Testis (tissue), 3 donors: ENCODE data around the gene PKNOX2. TPM values are rescaled to one million over a fixed set of nuclear protein-coding genes. Genes with fewer than 3 reads are reported as not detected.
A peak's percentile ranks its signal among the peaks of the same experiment; 100 is the strongest.

Experiments
- DNase-seq: peaks from one replicate; pipeline ENCODE4 v3.0.0-alpha.2; 2019
- H3K27ac ChIP-seq, 2 donors: fragments of 200-600 bp; sonication (generic); one replicate each; pipeline ENCODE4 v1.5.1; 2019
- H3K27me3 ChIP-seq: fragments of 200-600 bp; sonication (generic); one replicate; pipeline ENCODE4 v1.5.1; 2019
- H3K36me3 ChIP-seq: fragments of 200-600 bp; sonication (generic); one replicate; pipeline ENCODE4 v1.5.1; 2017; ENCODE audit warnings: low read depth; ENCODE audit errors: missing control alignments
- H3K4me1 ChIP-seq: fragments of 200-600 bp; sonication (generic); one replicate; pipeline ENCODE4 v1.5.1; 2019
- H3K4me3 ChIP-seq, 2 donors: fragments of 200-600 bp; sonication (generic); one replicate each; pipeline ENCODE4 v1.5.1; 2017 to 2019
- H3K9me3 ChIP-seq: fragments of 200-600 bp; sonication (generic); one replicate; pipeline ENCODE4 v1.5.1; 2017
- POLR2A ChIP-seq: fragments of 450-650 bp; IDR thresholded peaks from one replicate; pipeline ENCODE4 v1.6.1; 2017; ENCODE audit warnings: antibody characterized with exemption, mild to moderate bottlenecking, moderate library complexity
- WGBS, 2 donors: methylation state at CpG; one replicate each; pipeline ENCODE4 v1.1.5; 2018; 5-methylcytosine and 5-hydroxymethylcytosine counted together
- intact Hi-C: fragments of 100-400 bp; cut with DNase I; formaldehyde crosslinking; loops from one replicate; pipeline ENCODE4 v1.15.1; 2023; ENCODE audit warnings: low total_unique reads
- polyA plus RNA-seq: library from polyadenylated mRNA; stranded (reverse); fragments of 350-450 nt; fragmentation: Illumina TruSeq; extraction: RNeasy Lipid Tissue Mini Kit (QIAGEN cat#74804); gene quantifications from one replicate; pipeline ENCODE4 v1.2.3, GENCODE V29; 2014; ENCODE audit warnings: low read depth, low replicate concordance; ENCODE audit not compliant: insufficient read depth
- total RNA-seq, 2 donors: library from RNA; depleted of rRNA; stranded (reverse); fragments of >200 nt; gene quantifications; one replicate each; pipeline ENCODE4 v1.2.3, GENCODE V29; 2016
- TF ChIP-seq, protein P1 (sequence below), 3 experiments: fragments of 450-650 bp in 2 of 3; fragments of 200-600 bp in 1 of 3; sonication (generic) in 1 of 3; IDR thresholded peaks; one replicate each; pipeline ENCODE4 v1.5.1; 2016 to 2019; ENCODE audit warnings: antibody characterized with exemption in 3 of 3, mild to moderate bottlenecking in 2 of 3, moderate library complexity in 1 of 3

Gene PKNOX2
- total and polyA plus RNA-seq, 3 donors from 2014 or later: 5.5 to 10.4 (median 7.3) TPM

DNA sequence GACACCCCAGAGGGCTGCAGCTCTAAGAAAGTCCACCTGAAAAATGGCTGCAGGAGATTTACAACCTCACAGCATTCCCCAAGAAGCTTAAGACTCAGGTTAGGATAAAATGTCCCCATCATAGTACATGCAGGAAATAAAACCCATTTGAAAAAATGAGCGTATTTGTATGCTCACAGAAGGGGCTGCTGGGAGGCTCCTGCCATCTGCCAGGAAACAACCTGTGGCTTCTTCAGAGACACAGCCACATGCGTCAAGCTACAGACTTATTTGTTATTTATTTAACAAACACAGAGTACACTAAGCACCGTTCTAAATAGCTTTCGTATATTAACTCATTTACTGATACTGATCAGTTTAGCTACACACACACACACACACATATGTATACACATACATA lies 258.1 kb downstream of the PKNOX2 start:
- no peak overlapping the region for H3K4me3 ChIP-seq
- no peaks in the 10 kb centered on the region for H3K9me3 ChIP-seq
- intact Hi-C loops: no loop called here
- WGBS, 2 donors: 89 to 93% methylated on average over 4 of the region's 4 CpGs
- H3K27me3 ChIP-seq: no peaks in the 10 kb centered on the region
- no peak for DNase-seq
- H3K27ac ChIP-seq: no peak overlapping the region
- no peaks in the 10 kb centered on the region for H3K4me1 ChIP-seq
- no peaks in the 10 kb centered on the region for H3K36me3 ChIP-seq
- TF ChIP-seq, protein P1, sequence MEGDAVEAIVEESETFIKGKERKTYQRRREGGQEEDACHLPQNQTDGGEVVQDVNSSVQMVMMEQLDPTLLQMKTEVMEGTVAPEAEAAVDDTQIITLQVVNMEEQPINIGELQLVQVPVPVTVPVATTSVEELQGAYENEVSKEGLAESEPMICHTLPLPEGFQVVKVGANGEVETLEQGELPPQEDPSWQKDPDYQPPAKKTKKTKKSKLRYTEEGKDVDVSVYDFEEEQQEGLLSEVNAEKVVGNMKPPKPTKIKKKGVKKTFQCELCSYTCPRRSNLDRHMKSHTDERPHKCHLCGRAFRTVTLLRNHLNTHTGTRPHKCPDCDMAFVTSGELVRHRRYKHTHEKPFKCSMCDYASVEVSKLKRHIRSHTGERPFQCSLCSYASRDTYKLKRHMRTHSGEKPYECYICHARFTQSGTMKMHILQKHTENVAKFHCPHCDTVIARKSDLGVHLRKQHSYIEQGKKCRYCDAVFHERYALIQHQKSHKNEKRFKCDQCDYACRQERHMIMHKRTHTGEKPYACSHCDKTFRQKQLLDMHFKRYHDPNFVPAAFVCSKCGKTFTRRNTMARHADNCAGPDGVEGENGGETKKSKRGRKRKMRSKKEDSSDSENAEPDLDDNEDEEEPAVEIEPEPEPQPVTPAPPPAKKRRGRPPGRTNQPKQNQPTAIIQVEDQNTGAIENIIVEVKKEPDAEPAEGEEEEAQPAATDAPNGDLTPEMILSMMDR (IDR thresholded peaks at IDR 0.05): no peak
- TF ChIP-seq POLR2A: no peak

DNA sequence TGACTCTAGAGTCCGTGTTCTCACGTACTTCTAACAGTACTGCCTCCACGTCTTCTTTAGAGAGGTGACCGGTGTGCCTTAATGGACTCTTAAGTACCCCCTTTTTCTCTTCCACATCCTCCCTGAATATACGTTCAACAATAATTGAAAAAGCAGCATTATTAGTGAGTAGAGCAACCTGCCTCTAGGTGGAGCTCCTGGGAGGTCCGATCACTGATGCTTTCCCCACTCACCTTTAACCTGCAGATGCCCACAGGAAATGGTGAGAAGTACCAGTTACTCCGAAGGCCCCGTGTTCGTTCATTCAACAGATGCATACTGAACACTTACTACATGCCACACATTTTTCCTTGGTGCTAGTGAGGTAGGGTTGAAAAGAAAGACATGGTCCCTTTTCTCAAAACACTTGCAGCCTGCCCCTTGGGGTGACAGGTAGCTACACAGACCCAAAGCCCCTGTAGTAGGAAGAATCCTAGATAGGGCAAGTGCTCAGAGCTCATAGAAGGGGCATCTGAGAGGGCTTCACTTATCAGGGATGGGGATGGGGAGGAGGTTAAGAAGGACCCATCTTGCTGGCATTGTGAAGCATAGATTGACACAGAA lies 258.8 kb downstream of the PKNOX2 start:
- no peak for DNase-seq

DNA sequence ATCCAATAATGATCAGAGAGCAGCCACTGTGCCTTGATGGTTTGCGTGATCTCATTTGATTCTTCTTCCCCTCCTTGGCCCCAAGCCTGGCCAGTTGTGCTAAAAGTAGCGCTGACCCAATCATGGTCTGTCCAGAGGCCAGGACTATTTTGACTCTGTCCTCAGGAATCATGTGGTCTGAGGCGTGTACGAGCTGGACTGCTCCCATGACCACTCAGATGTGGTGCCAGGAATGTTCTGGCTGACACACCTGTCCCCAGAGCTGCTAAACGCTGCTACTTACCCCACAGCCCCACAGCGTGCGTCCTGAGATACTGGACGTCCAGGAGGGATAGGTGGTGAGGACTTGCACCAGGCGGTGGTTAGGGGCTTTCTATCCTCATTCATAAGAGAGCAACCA lies 261.1 kb downstream of the PKNOX2 start:
- intact Hi-C loops: no loop called here
- 63 to 72% methylated on average over 3 to 7 of the region's 9 CpGs for WGBS, 2 donors

More for the DNA sequence above, 258.8 kb downstream of the PKNOX2 start:
- intact Hi-C loops: no loop called here
- 71 to 80% methylated on average over 9 of the region's 9 CpGs for WGBS, 2 donors
- no peaks in the 10 kb centered on the region for H3K9me3 ChIP-seq
- H3K36me3 ChIP-seq: no peaks in the 10 kb centered on the region
- H3K4me1 ChIP-seq: no peaks in the 10 kb centered on the region
- no peak for TF ChIP-seq POLR2A
- TF ChIP-seq, protein P1 (IDR thresholded peaks at IDR 0.05): no peak
- H3K4me3 ChIP-seq: no peak overlapping the region
- no peaks in the 10 kb centered on the region for H3K27me3 ChIP-seq
- no peak overlapping the region for H3K27ac ChIP-seq

DNA sequence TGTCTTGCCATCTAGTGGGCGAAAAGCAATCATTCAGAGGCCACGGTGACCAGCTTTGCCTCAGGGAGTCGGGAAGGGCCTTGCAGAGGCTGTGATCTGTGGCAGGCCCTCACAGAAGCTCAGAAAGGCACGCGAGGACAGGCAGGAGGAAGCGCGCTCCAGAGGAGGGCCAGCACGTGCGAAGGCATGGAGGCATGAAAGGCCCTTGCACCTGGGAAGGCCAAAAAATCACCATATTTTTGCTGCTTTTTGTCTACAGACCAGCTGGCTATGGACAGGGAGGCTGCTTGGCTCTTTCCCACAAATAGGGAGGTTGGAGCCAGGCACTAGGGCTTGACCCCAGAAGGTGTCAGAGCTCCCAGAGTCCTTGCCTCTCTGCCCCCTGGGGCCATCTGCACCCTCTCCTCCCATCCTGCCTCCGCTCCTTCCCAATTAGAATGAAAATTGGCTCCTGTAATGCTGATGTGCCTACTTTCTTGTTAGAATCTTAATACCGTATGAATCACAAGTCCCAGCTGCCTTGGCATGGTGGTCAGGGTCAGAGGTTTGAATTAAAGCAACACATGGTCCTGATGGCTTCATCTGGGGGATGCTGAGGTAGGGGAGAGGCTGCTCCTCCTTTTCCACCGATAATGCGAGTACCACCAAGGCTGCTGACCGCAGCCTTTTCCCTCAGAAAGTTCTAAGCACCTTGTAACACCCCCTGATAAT lies 262.4 kb downstream of the PKNOX2 start:
- no peak overlapping the region for H3K27ac ChIP-seq
- H3K4me1 ChIP-seq: no peaks in the 10 kb centered on the region
- TF ChIP-seq, protein P1 (IDR thresholded peaks at IDR 0.05): no peak
- TF ChIP-seq POLR2A: no peak
- no peaks in the 10 kb centered on the region for H3K27me3 ChIP-seq
- WGBS, 2 donors: 89 to 91% methylated on average over 14 of the region's 14 CpGs
- intact Hi-C loops: no loop called here
- H3K36me3 ChIP-seq: no peaks in the 10 kb centered on the region
- H3K9me3 ChIP-seq: no peaks in the 10 kb centered on the region
- H3K4me3 ChIP-seq: no peak overlapping the region
- no peak for DNase-seq

More for the DNA sequence above, 261.1 kb downstream of the PKNOX2 start:
- Histone ChIP-seq H3K9me3 (no peaks in the 10 kb centered on the region), H3K4me1 (no peaks in the 10 kb centered on the region), H3K27me3 (no peaks in the 10 kb centered on the region), H3K36me3 (no peaks in the 10 kb centered on the region), H3K27ac (no peak overlapping the region), H3K4me3 (no peak overlapping the region)
- TF ChIP-seq POLR2A: no peak
- TF ChIP-seq, protein P1 (IDR thresholded peaks at IDR 0.05): no peak
- DNase-seq: peak; percentile 23
